ENCODE data around the gene GC. TPM values are rescaled to one million over a fixed set of nuclear protein-coding genes. Genes with fewer than 3 reads are reported as not detected.

The GC gene, protein sequence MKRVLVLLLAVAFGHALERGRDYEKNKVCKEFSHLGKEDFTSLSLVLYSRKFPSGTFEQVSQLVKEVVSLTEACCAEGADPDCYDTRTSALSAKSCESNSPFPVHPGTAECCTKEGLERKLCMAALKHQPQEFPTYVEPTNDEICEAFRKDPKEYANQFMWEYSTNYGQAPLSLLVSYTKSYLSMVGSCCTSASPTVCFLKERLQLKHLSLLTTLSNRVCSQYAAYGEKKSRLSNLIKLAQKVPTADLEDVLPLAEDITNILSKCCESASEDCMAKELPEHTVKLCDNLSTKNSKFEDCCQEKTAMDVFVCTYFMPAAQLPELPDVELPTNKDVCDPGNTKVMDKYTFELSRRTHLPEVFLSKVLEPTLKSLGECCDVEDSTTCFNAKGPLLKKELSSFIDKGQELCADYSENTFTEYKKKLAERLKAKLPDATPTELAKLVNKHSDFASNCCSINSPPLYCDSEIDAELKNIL
- not detected in 2 replicates for total RNA-seq

DNA sequence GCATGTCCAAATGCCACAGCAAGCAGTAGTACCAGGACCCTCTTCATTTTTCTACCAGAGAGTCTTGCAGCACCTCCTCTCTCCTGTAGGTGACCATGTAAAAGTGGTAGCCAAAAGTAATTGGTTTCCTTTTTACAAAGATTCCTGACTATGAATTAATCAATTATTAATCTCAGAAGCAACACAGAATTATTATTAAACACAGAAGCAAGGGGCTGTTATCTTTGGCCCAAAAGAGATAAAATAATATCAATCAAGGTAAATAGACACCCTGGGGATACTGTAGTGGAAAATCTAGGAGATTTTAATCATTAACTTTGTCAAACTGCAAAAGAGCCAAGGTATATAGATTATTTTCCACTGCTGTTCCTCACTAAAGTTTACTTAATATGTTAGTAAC, at the start of gene GC:
TSS of gene GC (minus strand) at position 108 of the 400 bp plus-strand sequence. CDS start at position 47, 61 bp downstream.

Small RNA genes lying within 50 kb of the gene (small RNA-seq; reads per million reads assigned to genes)
- gene RNA5SP163: not detected

Other genes starting within 250 kb of the GC start
- gene NPFFR2, start 247.9 kb upstream of the GC start, total RNA-seq: not detected in 2 replicates